Natural killer cell (primary cell): ENCODE results near the gene PFKFB3. TPM values are rescaled to one million over a fixed set of nuclear protein-coding genes. Genes with fewer than 3 reads are reported as not detected.

Experiments used
- ATAC-seq, 3 donors: fragments of 150-1000 bp in 2 of 3; fragments of 200-7000 bp in 1 of 3; cut with Tn5 transposase; 1 replicate in 1 of 3; 2 replicates in 2 of 3; pipeline ENCODE4 v1.10.0; 2021; ENCODE audit warnings: mild to moderate bottlenecking in 2 of 3, moderate library complexity in 2 of 3
- DNase-seq, 2 donors: peaks; one replicate each; pipeline versions ENCODE4 v3.0.0 to v3.0.0-alpha.2; 2013 to 2021; ENCODE audit warnings: mixed read lengths in 1 of 2
- H3K27ac ChIP-seq: one replicate; pipeline ENCODE4 v1.5.1; 2013; ENCODE audit warnings: mild to moderate bottlenecking, low read length
- H3K27me3 ChIP-seq: one replicate; pipeline ENCODE4 v1.6.1; 2013; ENCODE audit warnings: low read length; ENCODE audit not compliant: control insufficient read depth, insufficient read depth
- H3K36me3 ChIP-seq: one replicate; pipeline ENCODE4 v1.6.1; 2013; ENCODE audit warnings: low read length; ENCODE audit not compliant: control insufficient read depth, insufficient read depth
- H3K4me1 ChIP-seq: one replicate; pipeline ENCODE4 v1.6.1; 2013; ENCODE audit warnings: low read length; ENCODE audit not compliant: control insufficient read depth, insufficient read depth
- H3K4me3 ChIP-seq: one replicate; pipeline ENCODE4 v1.5.1; 2013; ENCODE audit warnings: low read length
- H3K9me3 ChIP-seq: one replicate; pipeline ENCODE4 v1.6.1; 2013; ENCODE audit warnings: low read length; ENCODE audit not compliant: control insufficient read depth, insufficient read depth
- H3K27ac Mint-ChIP-seq, 2 donors: one replicate each; pipeline ENCODE4 v1.8.0; 2022; ENCODE audit warnings: mild to moderate bottlenecking in 2 of 2, mixed read lengths in 2 of 2, moderate library complexity in 1 of 2
- H3K27me3 Mint-ChIP-seq, 2 donors: one replicate each; pipeline ENCODE4 v1.8.0; 2022; ENCODE audit warnings: low read depth in 2 of 2, mixed read lengths in 2 of 2
- H3K36me3 Mint-ChIP-seq: one replicate; pipeline ENCODE4 v1.8.0; 2022; ENCODE audit warnings: mixed read lengths
- H3K4me1 Mint-ChIP-seq, 2 donors: one replicate each; pipeline ENCODE4 v1.8.0; 2022; ENCODE audit warnings: mixed read lengths in 2 of 2
- H3K4me3 Mint-ChIP-seq: one replicate; pipeline ENCODE4 v1.8.0; 2022; ENCODE audit warnings: mild to moderate bottlenecking, moderate library complexity, mixed read lengths
- H3K9me3 Mint-ChIP-seq, 2 donors: one replicate each; pipeline ENCODE4 v1.8.0; 2022; ENCODE audit warnings: mixed read lengths in 2 of 2
- WGBS: methylation state at CpG from one replicate; pipeline ENCODE4 v1.1.7; 2013; ENCODE audit warnings: missing lambda C conversion rate; ENCODE audit not compliant: insufficient coverage; 5-methylcytosine and 5-hydroxymethylcytosine counted together
- intact Hi-C: fragments of 100-400 bp; cut with micrococcal nuclease; formaldehyde crosslinking; loops from one replicate; pipeline ENCODE4 v1.14.2; 2022
- total RNA-seq, 4 donors: library from RNA; stranded (reverse); fragments of 120-200 nt in 1 of 4; gene quantifications; one replicate each; pipeline versions ENCODE4 v1.2.3 to v1.2.4, GENCODE V29; 2013 to 2022
- TF ChIP-seq, protein P1 (sequence below): fragments of 200-600 bp; IDR thresholded peaks from one replicate; pipeline ENCODE4 v1.8.0; 2022; ENCODE audit warnings: antibody characterized with exemption

Gene PFKFB3
- total RNA-seq, 3 donors from 2014 or later (not counting 1 experiment from before 2014, with no cell fraction given) = 33.4 to 59.7 (median 39.0) TPM

DNA sequence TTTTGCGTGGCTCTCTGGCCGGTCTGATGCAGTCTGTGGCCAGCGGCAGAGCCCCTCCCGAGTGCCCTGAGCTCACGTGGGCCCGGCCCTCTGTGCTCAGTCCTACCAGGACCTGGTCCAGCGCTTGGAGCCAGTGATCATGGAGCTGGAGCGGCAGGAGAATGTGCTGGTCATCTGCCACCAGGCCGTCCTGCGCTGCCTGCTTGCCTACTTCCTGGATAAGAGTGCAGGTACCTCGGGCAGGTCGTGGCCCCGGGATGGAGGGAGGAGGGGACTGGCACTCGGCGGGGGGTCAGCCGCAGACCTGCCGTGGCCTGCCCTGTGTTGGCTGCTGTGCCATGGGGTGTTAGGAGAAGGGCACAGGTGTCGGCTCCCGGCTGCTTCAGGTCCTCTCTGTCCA lies 20.0 kb downstream of the PFKFB3 start:
- Mint-ChIP-seq H3K9me3 (no peaks in the 10 kb centered on the region), H3K36me3 (no peaks in the 10 kb centered on the region), H3K4me1 (no peaks in the 10 kb centered on the region), H3K27ac (no peak overlapping the region), H3K4me3 (no peak overlapping the region), H3K27me3 (no peaks in the 10 kb centered on the region)
- H3K4me1 ChIP-seq = no peaks in the 10 kb centered on the region
- no peaks in the 10 kb centered on the region for H3K9me3 ChIP-seq
- WGBS = 97% methylated on average over 19 of the region's 19 CpGs
- no peak overlapping the region for H3K27ac ChIP-seq
- H3K36me3 ChIP-seq = peaks cover 59% of the 10 kb centered on the region
- ATAC-seq = no peak
- H3K27me3 ChIP-seq = no peaks in the 10 kb centered on the region
- intact Hi-C loops = no loop called here
- H3K4me3 ChIP-seq = no peak overlapping the region
- DNase-seq = no peak
- TF ChIP-seq, protein P1, sequence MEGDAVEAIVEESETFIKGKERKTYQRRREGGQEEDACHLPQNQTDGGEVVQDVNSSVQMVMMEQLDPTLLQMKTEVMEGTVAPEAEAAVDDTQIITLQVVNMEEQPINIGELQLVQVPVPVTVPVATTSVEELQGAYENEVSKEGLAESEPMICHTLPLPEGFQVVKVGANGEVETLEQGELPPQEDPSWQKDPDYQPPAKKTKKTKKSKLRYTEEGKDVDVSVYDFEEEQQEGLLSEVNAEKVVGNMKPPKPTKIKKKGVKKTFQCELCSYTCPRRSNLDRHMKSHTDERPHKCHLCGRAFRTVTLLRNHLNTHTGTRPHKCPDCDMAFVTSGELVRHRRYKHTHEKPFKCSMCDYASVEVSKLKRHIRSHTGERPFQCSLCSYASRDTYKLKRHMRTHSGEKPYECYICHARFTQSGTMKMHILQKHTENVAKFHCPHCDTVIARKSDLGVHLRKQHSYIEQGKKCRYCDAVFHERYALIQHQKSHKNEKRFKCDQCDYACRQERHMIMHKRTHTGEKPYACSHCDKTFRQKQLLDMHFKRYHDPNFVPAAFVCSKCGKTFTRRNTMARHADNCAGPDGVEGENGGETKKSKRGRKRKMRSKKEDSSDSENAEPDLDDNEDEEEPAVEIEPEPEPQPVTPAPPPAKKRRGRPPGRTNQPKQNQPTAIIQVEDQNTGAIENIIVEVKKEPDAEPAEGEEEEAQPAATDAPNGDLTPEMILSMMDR = no peak

DNA sequence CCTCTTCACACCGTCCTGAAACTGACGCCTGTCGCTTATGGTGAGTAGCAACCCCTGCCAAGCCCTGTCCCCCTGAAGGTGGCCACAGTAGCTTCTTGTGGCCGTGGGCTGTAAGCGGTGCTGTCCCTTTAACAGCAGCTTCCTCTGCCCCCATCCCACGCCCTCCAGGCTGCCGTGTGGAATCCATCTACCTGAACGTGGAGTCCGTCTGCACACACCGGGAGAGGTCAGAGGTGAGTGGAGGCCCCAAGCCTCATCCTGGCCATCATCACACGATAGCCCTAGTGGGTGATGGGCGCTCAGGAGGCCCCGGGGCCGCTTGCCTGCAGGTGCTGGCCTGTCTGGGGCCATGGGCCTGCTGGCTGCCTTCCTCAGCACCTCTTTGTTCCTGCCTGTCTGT lies 21.2 kb downstream of the PFKFB3 start:
- H3K4me1 ChIP-seq = no peaks in the 10 kb centered on the region
- no peaks in the 10 kb centered on the region for H3K27me3 ChIP-seq
- H3K36me3 Mint-ChIP-seq = no peaks in the 10 kb centered on the region
- intact Hi-C loops = no loop called here
- TF ChIP-seq, protein P1 = no peak
- DNase-seq (no peak), ATAC-seq (no peak)
- no peaks in the 10 kb centered on the region for H3K27me3 Mint-ChIP-seq
- no peak overlapping the region for H3K4me3 Mint-ChIP-seq
- WGBS = 97% methylated on average over 14 of the region's 14 CpGs
- H3K36me3 ChIP-seq = peaks cover 58% of the 10 kb centered on the region
- H3K4me3 ChIP-seq = no peak overlapping the region
- no peaks in the 10 kb centered on the region for H3K4me1 Mint-ChIP-seq
- no peaks in the 10 kb centered on the region for H3K9me3 Mint-ChIP-seq
- H3K27ac Mint-ChIP-seq = peak overlapping the region in 1 of 2 donors; percentile 46
- no peaks in the 10 kb centered on the region for H3K9me3 ChIP-seq
- no peak overlapping the region for H3K27ac ChIP-seq

GRCh38 chr10:6224781-6225180 lies 22.0 kb downstream of the PFKFB3 start:
- Mint-ChIP-seq H3K36me3 (no peaks in the 10 kb centered on the region), H3K27ac (no peak overlapping the region)

More at GRCh38 chr10:6224781-6225180, 22.0 kb downstream of the PFKFB3 start:
- 94% methylated on average over 13 of the region's 13 CpGs for WGBS
- Histone ChIP-seq H3K27ac (no peak overlapping the region), H3K4me3 (no peak overlapping the region), H3K4me1 (no peaks in the 10 kb centered on the region), H3K27me3 (no peaks in the 10 kb centered on the region), H3K9me3 (no peaks in the 10 kb centered on the region), H3K36me3 (peaks cover 58% of the 10 kb centered on the region)
- H3K27me3 Mint-ChIP-seq = no peaks in the 10 kb centered on the region
- DNase-seq (no peak), ATAC-seq (no peak)
- TF ChIP-seq, protein P1 = no peak
- intact Hi-C loops = no loop called here
- H3K4me1 Mint-ChIP-seq = no peaks in the 10 kb centered on the region
- H3K9me3 Mint-ChIP-seq = no peaks in the 10 kb centered on the region
- no peak overlapping the region for H3K4me3 Mint-ChIP-seq
